GM10266 (cell line): Measurements from ENCODE around the gene SH3TC2.

Experiments
- DNase-seq: peaks from one replicate; pipeline ENCODE4 v3.0.0; 2012; ENCODE audit errors: extremely low spot score
- CTCF ChIP-seq: IDR thresholded peaks from 2 replicates; pipeline ENCODE4 v1.5.1; 2012; ENCODE audit warnings: mild to moderate bottlenecking, low read depth; ENCODE audit not compliant: control insufficient read depth, insufficient read depth; ENCODE audit errors: missing control alignments

Gene SH3TC2

DNA sequence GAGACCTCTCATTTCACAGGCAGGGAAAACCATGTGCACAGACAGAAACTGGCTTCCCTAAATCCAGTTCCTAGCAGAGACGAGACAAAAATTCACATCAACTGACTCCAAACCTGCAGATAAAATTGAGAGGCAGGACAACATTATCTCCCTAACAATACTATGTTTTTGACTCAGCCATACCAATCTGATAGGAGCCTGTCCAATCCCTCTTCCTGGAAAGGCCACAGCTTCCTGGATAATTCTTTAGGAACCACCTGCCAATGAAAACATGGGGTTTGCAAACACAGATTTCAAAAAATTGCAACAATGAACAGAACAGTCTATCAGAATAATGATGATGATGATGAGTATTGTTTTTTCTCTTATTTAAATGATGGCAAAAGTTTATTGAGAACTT, 22.4 kb downstream of the SH3TC2 start:
- no peak for TF ChIP-seq CTCF
- DNase-seq, result no peak

- no peak for DNase-seq
- no peak for TF ChIP-seq CTCF
These were observed 23.4 kb downstream of the SH3TC2 start for GRCh38 chr5:149039506-149039905.

DNA sequence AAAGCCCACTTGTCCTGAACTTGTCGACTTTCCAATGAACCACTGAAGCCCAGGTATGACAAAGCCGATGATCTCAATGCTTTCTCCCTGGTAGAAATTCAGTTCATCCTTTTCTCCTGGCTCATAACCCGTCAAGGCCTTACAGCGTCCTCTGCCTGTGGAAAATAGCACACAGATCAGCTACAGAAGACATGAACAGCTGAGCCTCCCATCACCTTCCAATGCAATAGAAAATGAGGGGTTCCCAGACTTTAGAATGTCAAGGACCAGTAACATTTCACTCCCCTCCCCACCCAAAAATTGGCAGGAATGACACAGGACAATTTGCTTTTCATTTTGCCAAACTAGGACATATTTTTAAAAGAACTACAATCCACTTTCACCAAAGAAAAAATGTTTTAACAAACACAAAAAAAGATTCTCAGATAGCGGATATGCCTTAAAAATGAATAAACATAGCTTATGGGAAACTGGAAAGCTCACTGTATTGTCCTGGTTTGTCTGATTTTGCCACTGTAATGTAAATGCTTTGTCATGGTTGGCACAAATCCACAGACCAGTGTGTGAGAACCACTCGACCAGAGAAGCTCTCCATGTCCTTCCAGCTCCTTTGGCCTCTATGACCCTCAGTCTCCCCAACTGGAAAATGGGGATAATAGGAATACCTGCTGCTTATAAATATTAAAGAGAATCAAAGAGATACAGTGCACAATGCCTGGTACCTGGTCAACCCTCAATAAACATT, 24.4 kb downstream of the SH3TC2 start:
- TF ChIP-seq CTCF, result no peak
- no peak for DNase-seq

GRCh38 chr5:149037817-149038216, 25.0 kb downstream of the SH3TC2 start:
- TF ChIP-seq CTCF, result no peak
- DNase-seq, result no peak

DNA sequence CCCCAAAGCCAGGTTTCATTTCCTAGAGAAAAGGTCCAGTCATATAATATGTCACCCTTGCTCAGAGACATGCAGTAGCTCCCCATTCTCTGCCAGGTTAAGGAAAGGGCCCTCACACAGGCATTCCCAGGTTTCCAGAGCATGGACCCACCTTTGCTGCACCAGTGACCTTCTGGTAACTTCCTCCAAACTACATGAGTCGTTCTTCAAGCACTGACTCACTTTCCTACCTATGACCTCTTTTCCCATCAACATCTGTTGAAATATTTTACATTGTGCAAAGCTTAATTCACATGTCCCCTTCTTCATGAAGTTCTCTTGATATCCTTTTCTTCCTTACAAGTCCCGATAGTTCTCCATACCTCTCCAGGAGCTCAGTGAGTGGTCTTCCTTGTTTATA, 25.9 kb downstream of the SH3TC2 start:
- TF ChIP-seq CTCF, result no peak
- DNase-seq, result no peak

DNA sequence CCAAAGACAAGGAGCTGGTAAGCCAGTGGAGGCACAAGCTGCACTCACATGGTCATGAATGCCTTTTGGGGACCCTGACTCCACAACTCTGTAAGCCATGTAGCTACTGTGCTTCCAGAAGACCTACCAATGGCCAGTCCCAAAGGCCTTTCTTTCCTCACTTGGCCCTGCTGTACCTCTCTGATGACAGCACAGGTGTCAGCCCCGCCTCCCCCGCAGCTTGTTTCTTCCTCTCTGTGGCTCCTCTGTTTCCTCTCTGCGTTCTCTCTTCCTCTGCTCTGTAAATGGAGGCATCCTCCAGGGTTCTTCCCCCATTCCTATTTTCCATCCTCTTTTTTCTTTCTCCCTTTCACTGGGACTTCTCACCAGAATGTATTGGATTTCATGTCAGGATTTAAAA, 26.7 kb downstream of the SH3TC2 start:
- DNase-seq, result no peak
- TF ChIP-seq CTCF, result no peak

GRCh38 chr5:149035372-149035790, 27.5 kb downstream of the SH3TC2 start:
- DNase-seq, result peak; percentile 53
- TF ChIP-seq CTCF, result peak; percentile 81
